SK-N-SH (cell line): ENCODE data around the gene CSRNP2. TPM values are rescaled to one million over a fixed set of nuclear protein-coding genes. Genes with fewer than 3 reads are reported as not detected.

Source experiments
- FOSL2 ChIP-seq: IDR thresholded peaks from 2 replicates; pipeline ENCODE4 v1.4.0; 2012; ENCODE audit warnings: low read depth, mild to moderate bottlenecking, moderate library complexity, borderline replicate concordance
- FOXM1 ChIP-seq: IDR thresholded peaks from 2 replicates; pipeline ENCODE4 v1.4.0; 2012; ENCODE audit warnings: low read depth, mild to moderate bottlenecking
- NRF1 ChIP-seq: IDR thresholded peaks from 2 replicates; pipeline ENCODE4 v1.6.1; 2012; ENCODE audit warnings: low read depth, mild to moderate bottlenecking, low read length
- RAD21 ChIP-seq: IDR thresholded peaks from 2 replicates; pipeline ENCODE4 v1.6.1; 2012; ENCODE audit warnings: mild to moderate bottlenecking, low read length
- REST ChIP-seq: IDR thresholded peaks from 2 replicates; pipeline ENCODE4 v1.6.1; 2012; ENCODE audit warnings: mild to moderate bottlenecking, low read depth, low read length, moderate library complexity
- RFX5 ChIP-seq: IDR thresholded peaks from 2 replicates; pipeline ENCODE4 v1.6.1; 2012; ENCODE audit warnings: mild to moderate bottlenecking, improper control_type of control experiment, low read length
- SMC3 ChIP-seq: IDR thresholded peaks from 2 replicates; pipeline ENCODE4 v1.6.1; 2012; ENCODE audit warnings: low read depth, low read length, improper control_type of control experiment
- TAF1 ChIP-seq: IDR thresholded peaks from 2 replicates; pipeline ENCODE4 v1.6.1; 2012; ENCODE audit warnings: low read depth, mild to moderate bottlenecking, low read length, moderate library complexity, borderline replicate concordance
- TEAD4 ChIP-seq: IDR thresholded peaks from 2 replicates; pipeline ENCODE4 v1.4.0; 2012; ENCODE audit warnings: mild to moderate bottlenecking, borderline replicate concordance; ENCODE audit not compliant: insufficient read depth
- USF1 ChIP-seq: IDR thresholded peaks from 2 replicates; pipeline ENCODE4 v1.4.0; 2012; ENCODE audit warnings: low read depth, borderline replicate concordance
- polyA plus RNA-seq, 3 experiments: library from polyadenylated mRNA; depleted of rRNA; stranded (reverse); fragments of >200 nt; gene quantifications; 2 replicates each; pipeline ENCODE4 v1.2.3, GENCODE V29; 2012
- TF ChIP-seq, protein P1 (sequence below): fragments of 150-350 bp; IDR thresholded peaks from 2 replicates; pipeline ENCODE4 v1.6.1; 2016; ENCODE audit warnings: mild to moderate bottlenecking, low read depth, low read length
- TF ChIP-seq, protein P2 (sequence below): IDR thresholded peaks from 2 replicates; pipeline ENCODE4 v1.4.0; 2012; ENCODE audit warnings: low read depth, borderline replicate concordance
- TF ChIP-seq, protein P3 (sequence below): fragments of 150-350 bp; IDR thresholded peaks from 2 replicates; pipeline ENCODE4 v1.6.1; 2017; ENCODE audit warnings: antibody characterized with exemption, low read length, low read depth, borderline replicate concordance

Gene CSRNP2
- polyA plus RNA-seq, 1 of the 3 experiments (the other 2 are of a cell fraction) = 18.7 TPM

DNA sequence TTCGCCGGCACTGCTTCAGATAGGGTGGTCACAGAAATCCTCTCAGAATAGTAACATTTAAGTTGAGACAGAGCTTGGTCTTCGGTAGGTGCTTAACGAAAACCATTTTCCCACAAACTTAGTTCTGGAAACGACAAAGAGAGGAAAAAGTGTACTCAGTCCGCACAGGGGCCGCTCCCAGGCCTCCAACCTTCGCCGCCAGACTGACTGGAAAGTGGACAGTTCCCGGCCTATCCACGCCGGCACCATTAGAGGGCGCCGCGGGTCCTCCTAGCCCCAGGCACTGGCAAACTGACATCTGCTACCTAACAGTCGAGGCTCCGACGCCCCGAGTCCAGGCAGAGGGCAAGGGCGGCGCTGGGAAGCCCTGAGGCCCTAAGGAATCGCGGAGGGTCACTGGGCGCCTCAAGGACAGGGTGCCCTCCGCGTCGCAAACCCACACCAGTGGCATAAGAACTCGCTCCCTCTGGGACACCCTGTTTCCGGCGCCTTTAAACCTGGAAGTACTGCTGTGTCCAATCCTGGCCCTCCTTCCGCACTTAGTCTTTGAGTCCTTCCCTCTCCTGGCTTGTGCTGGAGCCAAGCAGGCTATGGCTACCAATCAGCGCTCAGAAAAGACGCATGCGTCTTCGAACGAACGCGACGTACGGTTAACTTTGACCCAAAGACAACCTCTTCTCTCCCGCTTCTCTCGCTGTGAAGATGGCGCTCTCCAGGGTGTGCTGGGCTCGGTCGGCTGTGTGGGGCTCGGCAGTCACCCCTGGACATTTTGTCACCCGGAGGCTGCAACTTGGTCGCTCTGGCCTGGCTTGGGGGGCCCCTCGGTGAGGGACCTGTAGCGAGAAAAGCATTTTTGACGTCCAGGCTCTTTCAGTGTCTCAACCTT, 35.5 kb downstream of the CSRNP2 start, which contains the start of gene LETMD1 (continued):
- TF ChIP-seq, protein P1, sequence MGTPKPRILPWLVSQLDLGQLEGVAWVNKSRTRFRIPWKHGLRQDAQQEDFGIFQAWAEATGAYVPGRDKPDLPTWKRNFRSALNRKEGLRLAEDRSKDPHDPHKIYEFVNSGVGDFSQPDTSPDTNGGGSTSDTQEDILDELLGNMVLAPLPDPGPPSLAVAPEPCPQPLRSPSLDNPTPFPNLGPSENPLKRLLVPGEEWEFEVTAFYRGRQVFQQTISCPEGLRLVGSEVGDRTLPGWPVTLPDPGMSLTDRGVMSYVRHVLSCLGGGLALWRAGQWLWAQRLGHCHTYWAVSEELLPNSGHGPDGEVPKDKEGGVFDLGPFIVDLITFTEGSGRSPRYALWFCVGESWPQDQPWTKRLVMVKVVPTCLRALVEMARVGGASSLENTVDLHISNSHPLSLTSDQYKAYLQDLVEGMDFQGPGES = no peak; the same call in 1 of the 2 replicates
- TF ChIP-seq TEAD4 (no peak), SMC3 (peak; percentile 56), TAF1 (peak; percentile 76), FOXM1 (no peak), FOSL2 (no peak), USF1 (no peak), REST (peak; percentile 88), RAD21 (peak; percentile 67), NRF1 (peak; percentile 49; the same call in 1 of the 2 replicates), RFX5 (peak; percentile 40; the same call in 1 of the 2 replicates)
- TF ChIP-seq, protein P2, sequence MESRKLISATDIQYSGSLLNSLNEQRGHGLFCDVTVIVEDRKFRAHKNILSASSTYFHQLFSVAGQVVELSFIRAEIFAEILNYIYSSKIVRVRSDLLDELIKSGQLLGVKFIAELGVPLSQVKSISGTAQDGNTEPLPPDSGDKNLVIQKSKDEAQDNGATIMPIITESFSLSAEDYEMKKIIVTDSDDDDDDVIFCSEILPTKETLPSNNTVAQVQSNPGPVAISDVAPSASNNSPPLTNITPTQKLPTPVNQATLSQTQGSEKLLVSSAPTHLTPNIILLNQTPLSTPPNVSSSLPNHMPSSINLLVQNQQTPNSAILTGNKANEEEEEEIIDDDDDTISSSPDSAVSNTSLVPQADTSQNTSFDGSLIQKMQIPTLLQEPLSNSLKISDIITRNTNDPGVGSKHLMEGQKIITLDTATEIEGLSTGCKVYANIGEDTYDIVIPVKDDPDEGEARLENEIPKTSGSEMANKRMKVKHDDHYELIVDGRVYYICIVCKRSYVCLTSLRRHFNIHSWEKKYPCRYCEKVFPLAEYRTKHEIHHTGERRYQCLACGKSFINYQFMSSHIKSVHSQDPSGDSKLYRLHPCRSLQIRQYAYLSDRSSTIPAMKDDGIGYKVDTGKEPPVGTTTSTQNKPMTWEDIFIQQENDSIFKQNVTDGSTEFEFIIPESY = no peak
- TF ChIP-seq, protein P3, sequence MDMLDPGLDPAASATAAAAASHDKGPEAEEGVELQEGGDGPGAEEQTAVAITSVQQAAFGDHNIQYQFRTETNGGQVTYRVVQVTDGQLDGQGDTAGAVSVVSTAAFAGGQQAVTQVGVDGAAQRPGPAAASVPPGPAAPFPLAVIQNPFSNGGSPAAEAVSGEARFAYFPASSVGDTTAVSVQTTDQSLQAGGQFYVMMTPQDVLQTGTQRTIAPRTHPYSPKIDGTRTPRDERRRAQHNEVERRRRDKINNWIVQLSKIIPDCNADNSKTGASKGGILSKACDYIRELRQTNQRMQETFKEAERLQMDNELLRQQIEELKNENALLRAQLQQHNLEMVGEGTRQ = no peak
